ENCODE results near the gene UNK. TPM values are rescaled to one million over a fixed set of nuclear protein-coding genes. Genes with fewer than 3 reads are reported as not detected.

The UNK gene
- total RNA-seq, 2 experiments from 2014 or later = 33.7 to 36.1 TPM

GRCh38 chr17:75825149-75825552 is 40.5 kb downstream of the UNK start:
- H3K36me3 Mint-ChIP-seq (ENCODE audit: low read depth) = peaks cover 37% of the 10 kb centered on the region
- DNase-seq (no peak), ATAC-seq (ENCODE audit: poor library complexity) (no peak)
- ChIA-PET POLR2A (interaction anchor here (0.8 to 4.2 kb wide), 6 partner anchors 11 to 45 kb away, joined by 3 to 30 read pairs (median 6); partner anchors contain the start of genes UNK and WBP2), CTCF (interaction anchor here (1.4 to 5.9 kb wide), 2 partner anchors 72 to 76 kb away, joined by 3 to 51 read pairs; no protein-coding TSS in a partner anchor)
- peaks cover 46% of the 10 kb centered on the region for H3K4me1 ChIP-seq (ENCODE audit: insufficient read depth, low read length)
- H3K4me3 Mint-ChIP-seq = no peak overlapping the region
- intact Hi-C loops (cut with DNase I, micrococcal nuclease) = loop anchor here in 1 of 2 experiments (5.0 kb wide), 2 partner anchors 38 to 58 kb away; partner anchors contain the start of gene GALK1
- peaks cover 65% of the 10 kb centered on the region for H3K36me3 ChIP-seq (ENCODE audit: insufficient read depth, low read length)
- H3K9me3 Mint-ChIP-seq = no peaks in the 10 kb centered on the region
- H3K27ac Mint-ChIP-seq = no peak overlapping the region
- H3K27ac ChIP-seq (ENCODE audit: low read depth in 1 of 2, low read length in 2 of 2) = peak overlapping the region in 1 of 2 donors; percentile 41
- no peaks in the 10 kb centered on the region for H3K27me3 Mint-ChIP-seq
- peaks cover 0 to 4% of the 10 kb centered on the region in 2 experiments for H3K9me3 ChIP-seq (ENCODE audit: control insufficient read depth in 1 of 2, insufficient read depth in 1 of 2, low read length in 2 of 2)
- H3K4me3 ChIP-seq (ENCODE audit: low read length) = no peak overlapping the region
- no peaks in the 10 kb centered on the region for H3K27me3 ChIP-seq (ENCODE audit: control insufficient read depth in 1 of 2, insufficient read depth in 2 of 2, low read length in 2 of 2)
- no peak for TF ChIP-seq CTCF (IDR thresholded peaks at IDR 0.05)
- H3K4me1 Mint-ChIP-seq (ENCODE audit: low read depth) = peaks cover 27% of the 10 kb centered on the region

- ATAC-seq (ENCODE audit: poor library complexity) (no peak), DNase-seq (no peak)
- Mint-ChIP-seq H3K4me3 (no peak overlapping the region), H3K27ac (no peak overlapping the region), H3K27me3 (no peaks in the 10 kb centered on the region), H3K4me1 (ENCODE audit: low read depth) (peaks cover 26% of the 10 kb centered on the region), H3K36me3 (ENCODE audit: low read depth) (peaks cover 36% of the 10 kb centered on the region), H3K9me3 (no peaks in the 10 kb centered on the region)
- no peak for TF ChIP-seq CTCF (IDR thresholded peaks at IDR 0.05)
- ChIA-PET CTCF (interaction anchor here (1.9 to 5.9 kb wide), 2 partner anchors 61 to 72 kb away, joined by 10 to 51 read pairs; partner anchors contain the start of gene GALK1), POLR2A (interaction anchor here (1.0 to 3.8 kb wide), 6 partner anchors 29 to 61 kb away, joined by 3 to 36 read pairs (median 14); partner anchors contain the start of genes GALK1, UNK and WBP2)
- Histone ChIP-seq H3K27me3 (ENCODE audit: control insufficient read depth in 1 of 2, insufficient read depth in 2 of 2, low read length in 2 of 2) (no peaks in the 10 kb centered on the region), H3K4me1 (ENCODE audit: insufficient read depth, low read length) (peaks cover 49% of the 10 kb centered on the region), H3K36me3 (ENCODE audit: insufficient read depth, low read length) (peaks cover 67% of the 10 kb centered on the region), H3K27ac (ENCODE audit: low read depth in 1 of 2, low read length in 2 of 2) (no peak overlapping the region), H3K9me3 (ENCODE audit: control insufficient read depth in 1 of 2, insufficient read depth in 1 of 2, low read length in 2 of 2) (peaks cover 0 to 4% of the 10 kb centered on the region in 2 experiments), H3K4me3 (ENCODE audit: low read length) (no peak overlapping the region)
- intact Hi-C loops (cut with DNase I, micrococcal nuclease) = loop anchor here in 1 of 2 experiments (2.0 to 5.0 kb wide), 3 partner anchors 39 to 73 kb away; partner anchors contain the start of gene GALK1
Measured at GRCh38 chr17:75825748-75826370, 41.3 kb downstream of the UNK start.

- ChIA-PET POLR2A (interaction anchor here (1.2 to 3.8 kb wide), 10 partner anchors 28 to 73 kb away, joined by 3 to 36 read pairs (median 9); partner anchors contain the start of genes GALK1, UNK and WBP2), CTCF (interaction anchor here (0.7 to 5.9 kb wide), 6 partner anchors 28 to 73 kb away, joined by 3 to 51 read pairs (median 5); partner anchors contain the start of gene GALK1)
- Histone ChIP-seq H3K9me3 (ENCODE audit: control insufficient read depth in 1 of 2, insufficient read depth in 1 of 2, low read length in 2 of 2) (peaks cover 0 to 4% of the 10 kb centered on the region in 2 experiments), H3K4me1 (ENCODE audit: insufficient read depth, low read length) (peaks cover 46% of the 10 kb centered on the region), H3K4me3 (ENCODE audit: low read length) (no peak overlapping the region), H3K27me3 (ENCODE audit: control insufficient read depth in 1 of 2, insufficient read depth in 2 of 2, low read length in 2 of 2) (no peaks in the 10 kb centered on the region), H3K27ac (ENCODE audit: low read depth in 1 of 2, low read length in 2 of 2) (peak overlapping the region; percentile 39 to 46), H3K36me3 (ENCODE audit: insufficient read depth, low read length) (peaks cover 68% of the 10 kb centered on the region)
- no peak for TF ChIP-seq CTCF (IDR thresholded peaks at IDR 0.05)
- Mint-ChIP-seq H3K27ac (peak overlapping the region; percentile 55), H3K4me1 (ENCODE audit: low read depth) (peaks cover 17% of the 10 kb centered on the region), H3K36me3 (ENCODE audit: low read depth) (peaks cover 27% of the 10 kb centered on the region), H3K27me3 (no peaks in the 10 kb centered on the region), H3K4me3 (no peak overlapping the region), H3K9me3 (no peaks in the 10 kb centered on the region)
- intact Hi-C loops (cut with DNase I, micrococcal nuclease) = loop anchor here in 1 of 2 experiments (2.0 to 5.0 kb wide), 3 partner anchors 39 to 74 kb away; partner anchors contain the start of gene GALK1
- no peak for DNase-seq
- ATAC-seq (ENCODE audit: poor library complexity) = no peak
Measured at GRCh38 chr17:75826561-75827307, 42.1 kb downstream of the UNK start.

All from CD4-positive, alpha-beta T cell (primary cell).